OCI-LY3 (cell line): Measurements from ENCODE around the gene RNF166.
A peak's percentile ranks its signal among the peaks of the same experiment; 100 is the strongest.

Source experiments
- H2AFZ ChIP-seq: fragments of 200-600, 300-600 bp; shearing (Covaris generic); 2 replicates; pipeline ENCODE4 v1.6.0; 2014; ENCODE audit warnings: antibody characterized with exemption, low read depth, low read length
- H3K27ac ChIP-seq: fragments of 200-600, 300-600 bp; sonication (generic); 2 replicates; pipeline ENCODE4 v1.5.1; 2014; ENCODE audit warnings: mild to moderate bottlenecking, low read length, moderate library complexity, mixed read lengths
- H3K27me3 ChIP-seq: fragments of 200-600, 300-600 bp; sonication (generic); 2 replicates; pipeline ENCODE4 v1.6.1; 2014; ENCODE audit warnings: low read depth, low read length, mixed read lengths
- H3K36me3 ChIP-seq: fragments of 200-600, 300-600 bp; sonication (generic); replicated peaks from 2 replicates; pipeline ENCODE3; 2014; ENCODE audit warnings: low read depth, low read length, mixed read lengths
- H3K4me1 ChIP-seq: fragments of 300-600, 200-600 bp; sonication (generic); 2 replicates; pipeline ENCODE4 v1.6.1; 2014; ENCODE audit warnings: low read length, mixed read lengths
- H3K4me2 ChIP-seq: fragments of 200-600, 300-600 bp; sonication (generic); 2 replicates; pipeline ENCODE4 v1.6.1; 2014; ENCODE audit warnings: low read length, mixed read lengths
- H3K4me3 ChIP-seq: fragments of 300-600, 200-600 bp; sonication (generic); 2 replicates; pipeline ENCODE4 v1.5.1; 2014; ENCODE audit warnings: antibody characterized with exemption, mild to moderate bottlenecking, low read length, moderate library complexity
- H3K79me2 ChIP-seq: fragments of 300-600, 200-600 bp; shearing (Covaris generic); 2 replicates; pipeline ENCODE4 v1.6.1; 2014; ENCODE audit warnings: mild to moderate bottlenecking, low read length, mixed read lengths
- H3K9ac ChIP-seq: fragments of 300-600, 200-600 bp; shearing (Covaris generic); 2 replicates; pipeline ENCODE4 v1.6.0; 2014; ENCODE audit warnings: mild to moderate bottlenecking, low read length, moderate library complexity
- H3K9me3 ChIP-seq: fragments of 200-600, 300-600 bp; shearing (Covaris generic); 2 replicates; pipeline ENCODE4 v1.6.1; 2014; ENCODE audit warnings: low read length, mixed read lengths; ENCODE audit not compliant: insufficient read depth
- H4K20me1 ChIP-seq: fragments of 200-600, 300-600 bp; sonication (generic); 2 replicates; pipeline ENCODE4 v1.6.1; 2016; ENCODE audit warnings: low read length, mixed read lengths; ENCODE audit not compliant: insufficient read depth
- EZH2phosphoT487 ChIP-seq: fragments of 200-600 bp; shearing (Covaris generic); IDR thresholded peaks from 2 replicates; pipeline ENCODE4 v1.6.1; 2018; ENCODE audit warnings: antibody characterized with exemption, mixed run types, low read depth
- TF ChIP-seq, protein P1 (sequence below): fragments of 200-600, 300-600 bp; sonication (generic); IDR thresholded peaks from 2 replicates; pipeline ENCODE4 v1.5.1; 2014; ENCODE audit warnings: antibody characterized with exemption, low read length, low read depth

The RNF166 gene

GRCh38 chr16:88706965-88707826 lies 988 bp upstream of the RNF166 start:
- Histone ChIP-seq H3K9ac (peak overlapping the region; percentile 75), H3K4me2 (peak overlapping the region; percentile 84), H3K27ac (no peak overlapping the region), H2AFZ (no peak overlapping the region), H4K20me1 (no peaks in the 10 kb centered on the region), H3K9me3 (no peaks in the 10 kb centered on the region), H3K4me3 (peak overlapping the region; percentile 93), H3K27me3 (no peaks in the 10 kb centered on the region), H3K4me1 (peaks cover 13% of the 10 kb centered on the region), H3K36me3 (peaks cover under 1% of the 10 kb centered on the region), H3K79me2 (peaks cover 74% of the 10 kb centered on the region)
- no peak for TF ChIP-seq EZH2phosphoT487
- TF ChIP-seq, protein P1, sequence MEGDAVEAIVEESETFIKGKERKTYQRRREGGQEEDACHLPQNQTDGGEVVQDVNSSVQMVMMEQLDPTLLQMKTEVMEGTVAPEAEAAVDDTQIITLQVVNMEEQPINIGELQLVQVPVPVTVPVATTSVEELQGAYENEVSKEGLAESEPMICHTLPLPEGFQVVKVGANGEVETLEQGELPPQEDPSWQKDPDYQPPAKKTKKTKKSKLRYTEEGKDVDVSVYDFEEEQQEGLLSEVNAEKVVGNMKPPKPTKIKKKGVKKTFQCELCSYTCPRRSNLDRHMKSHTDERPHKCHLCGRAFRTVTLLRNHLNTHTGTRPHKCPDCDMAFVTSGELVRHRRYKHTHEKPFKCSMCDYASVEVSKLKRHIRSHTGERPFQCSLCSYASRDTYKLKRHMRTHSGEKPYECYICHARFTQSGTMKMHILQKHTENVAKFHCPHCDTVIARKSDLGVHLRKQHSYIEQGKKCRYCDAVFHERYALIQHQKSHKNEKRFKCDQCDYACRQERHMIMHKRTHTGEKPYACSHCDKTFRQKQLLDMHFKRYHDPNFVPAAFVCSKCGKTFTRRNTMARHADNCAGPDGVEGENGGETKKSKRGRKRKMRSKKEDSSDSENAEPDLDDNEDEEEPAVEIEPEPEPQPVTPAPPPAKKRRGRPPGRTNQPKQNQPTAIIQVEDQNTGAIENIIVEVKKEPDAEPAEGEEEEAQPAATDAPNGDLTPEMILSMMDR = no peak

- peaks cover 3% of the 10 kb centered on the region for H3K36me3 ChIP-seq
- H3K27ac ChIP-seq = no peak overlapping the region
- H3K27me3 ChIP-seq = no peaks in the 10 kb centered on the region
- peak overlapping the region; percentile 100 for H3K4me2 ChIP-seq
- no peaks in the 10 kb centered on the region for H3K9me3 ChIP-seq
- TF ChIP-seq, protein P1 = no peak
- no peak for TF ChIP-seq EZH2phosphoT487
- no peaks in the 10 kb centered on the region for H4K20me1 ChIP-seq
- H3K79me2 ChIP-seq = peaks cover 79% of the 10 kb centered on the region
- H2AFZ ChIP-seq = no peak overlapping the region
- peak overlapping the region; percentile 86 for H3K9ac ChIP-seq
- peak overlapping the region; percentile 93 for H3K4me3 ChIP-seq
- peaks cover 23% of the 10 kb centered on the region for H3K4me1 ChIP-seq
Observed at GRCh38 chr16:88705801-88706228, 393 bp downstream of the RNF166 start.

DNA sequence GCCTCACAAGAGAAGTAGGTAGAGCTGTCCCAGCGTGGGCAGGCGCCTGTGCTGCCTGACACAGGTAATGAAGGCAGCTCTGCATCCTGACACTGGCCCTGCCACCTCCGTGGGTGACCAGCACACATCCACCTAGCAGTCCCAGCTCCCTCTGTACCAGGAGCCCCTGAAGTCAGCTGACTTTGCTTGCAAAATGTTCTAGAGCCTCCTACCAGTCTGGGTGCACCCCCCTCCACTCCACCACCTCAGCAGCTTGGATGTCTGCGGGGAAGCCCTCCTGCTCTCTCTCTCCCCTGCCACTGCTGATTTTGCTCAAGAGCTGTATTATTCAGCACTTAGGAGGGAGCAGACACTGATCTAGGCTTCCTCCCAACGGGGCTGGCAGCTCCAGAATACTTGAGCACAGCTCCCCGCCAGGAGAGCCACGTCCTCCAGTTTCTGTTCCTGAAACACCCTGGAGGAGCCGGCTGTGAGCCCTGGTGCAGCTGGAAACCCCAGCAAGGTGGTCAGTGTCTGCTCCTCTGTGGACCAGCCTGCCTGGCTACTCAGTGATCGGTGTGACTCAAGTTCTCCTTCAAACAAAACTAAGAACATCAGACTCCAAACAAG lies 1.0 kb downstream of the RNF166 start:
- Histone ChIP-seq H2AFZ (no peak overlapping the region), H3K9ac (peak overlapping the region; percentile 86), H3K4me3 (peak overlapping the region; percentile 93), H3K27me3 (no peaks in the 10 kb centered on the region), H3K27ac (no peak overlapping the region), H3K4me1 (peaks cover 29% of the 10 kb centered on the region), H3K79me2 (peaks cover 75% of the 10 kb centered on the region), H3K36me3 (peaks cover 3% of the 10 kb centered on the region), H4K20me1 (no peaks in the 10 kb centered on the region), H3K9me3 (no peaks in the 10 kb centered on the region), H3K4me2 (peak overlapping the region; percentile 100)
- TF ChIP-seq EZH2phosphoT487 = no peak
- TF ChIP-seq, protein P1 = no peak
